H1 (cell line): Measurements from ENCODE around the gene CACNA2D1. TPM values are rescaled to one million over a fixed set of nuclear protein-coding genes. Genes with fewer than 3 reads are reported as not detected.

ENCODE experiments used
- CTCF ChIA-PET: fragments of 300-600 bp; sonication (Branson Sonifier 250); formaldehyde crosslinking; loops from one replicate; lab custom pipeline; 2021; ENCODE audit not compliant: partially characterized antibody; lab: Charles Lee
- POLR2A ChIA-PET: fragments of 300-600 bp; sonication (Branson Sonifier 250); formaldehyde crosslinking; loops from one replicate; lab custom pipeline; 2021; ENCODE audit warnings: inconsistent platforms; ENCODE audit not compliant: partially characterized antibody; lab: Charles Lee
- DNase-seq, 2 experiments: peaks; one replicate each; pipeline versions ENCODE4 v3.0.0 to v3.0.0-alpha.2; 2010 to 2022; ENCODE audit warnings: low spot score in 2 of 2, low read depth in 1 of 2, mixed read lengths in 1 of 2
- FAIRE-seq: peaks from 2 replicates; lab custom pipeline; 2011; peaks lifted over from hg19 to GRCh38; lab: Jason Lieb, UNC
- H2AFZ ChIP-seq: 2 replicates; pipeline ENCODE4 v1.8.1; 2012; ENCODE audit warnings: low read length, inconsistent platforms
- H2AK5ac ChIP-seq: 2 replicates; pipeline ENCODE4 v1.6.1; 2013; ENCODE audit warnings: low read depth, low read length
- H2BK120ac ChIP-seq: replicated peaks from 2 replicates; pipeline ENCODE3; 2013; ENCODE audit warnings: low read depth, low read length, inconsistent platforms
- H2BK12ac ChIP-seq: 2 replicates; pipeline ENCODE4 v1.6.1; 2013; ENCODE audit warnings: low read depth, low read length
- H2BK15ac ChIP-seq: 2 replicates; pipeline ENCODE4 v1.6.1; 2013; ENCODE audit warnings: low read length
- H2BK20ac ChIP-seq: 2 replicates; pipeline ENCODE4 v1.6.1; 2013; ENCODE audit warnings: low read length
- H2BK5ac ChIP-seq: 2 replicates; pipeline ENCODE4 v1.6.1; 2013; ENCODE audit warnings: low read depth, low read length
- H3K14ac ChIP-seq: 2 replicates; pipeline ENCODE4 v1.6.1; 2013; ENCODE audit warnings: inconsistent platforms; ENCODE audit not compliant: insufficient read length
- H3K18ac ChIP-seq: 2 replicates; pipeline ENCODE4 v1.6.1; 2013; ENCODE audit warnings: low read length; ENCODE audit errors: extremely low read depth
- H3K23ac ChIP-seq: 2 replicates; pipeline ENCODE4 v1.6.1; 2013; ENCODE audit warnings: inconsistent platforms; ENCODE audit not compliant: insufficient read length
- H3K23me2 ChIP-seq: 2 replicates; pipeline ENCODE4 v1.6.1; 2013; ENCODE audit warnings: low read depth, low read length
- H3K27ac ChIP-seq: 2 replicates; pipeline ENCODE4 v1.6.1; 2011; ENCODE audit warnings: low read depth, low read length, inconsistent platforms
- H3K27me3 ChIP-seq, 4 experiments: replicated peaks in 1 of 4; 1 replicate in 1 of 4; 2 replicates in 3 of 4; pipeline versions ENCODE4 v1.6.1 to v1.8.1; 2011 to 2013; ENCODE audit warnings: low read length in 3 of 4, mild to moderate bottlenecking in 3 of 4, inconsistent platforms in 2 of 4, mixed read lengths in 2 of 4, moderate library complexity in 1 of 4; ENCODE audit not compliant: control insufficient read depth in 3 of 4, insufficient read depth in 3 of 4; ENCODE audit errors: extremely low read depth in 1 of 4
- H3K36me3 ChIP-seq, 4 experiments: 2 replicates each; pipeline versions ENCODE4 v1.6.1 to v1.8.1; 2011 to 2013; ENCODE audit warnings: mild to moderate bottlenecking in 4 of 4, low read length in 3 of 4, moderate library complexity in 2 of 4, control low read depth in 1 of 4, inconsistent platforms in 1 of 4; ENCODE audit not compliant: insufficient read depth in 4 of 4, control insufficient read depth in 2 of 4
- H3K4ac ChIP-seq: replicated peaks from 2 replicates; pipeline ENCODE3; 2013; ENCODE audit warnings: low read length, low read depth, mixed read lengths, inconsistent platforms; ENCODE audit not compliant: insufficient read length
- H3K4me1 ChIP-seq, 4 experiments: replicated peaks in 1 of 4; 1 replicate in 1 of 4; 2 replicates in 3 of 4; pipeline versions ENCODE4 v1.6.1 to v1.8.1; 2011 to 2013; ENCODE audit warnings: low read length in 3 of 4, inconsistent platforms in 2 of 4, mixed read lengths in 1 of 4; ENCODE audit not compliant: insufficient read depth in 4 of 4, control insufficient read depth in 3 of 4
- H3K4me2 ChIP-seq, 2 experiments: 2 replicates each; pipeline versions ENCODE4 v1.6.1 to v1.8.1; 2011 to 2013; ENCODE audit warnings: low read depth in 2 of 2, low read length in 2 of 2, control low read depth in 1 of 2, inconsistent platforms in 1 of 2, mild to moderate bottlenecking in 1 of 2; ENCODE audit not compliant: insufficient read depth in 1 of 2
- H3K4me3 ChIP-seq, 4 experiments: fragments of 200-600, 300-600 bp in 1 of 4; sonication (generic), shearing (Covaris generic), sonication (Bioruptor Twin) in 1 of 4; 2 replicates each; pipeline versions ENCODE4 v1.5.1 to v1.8.1; 2011 to 2016; ENCODE audit warnings: low read length in 4 of 4, low read depth in 3 of 4, control low read depth in 2 of 4, inconsistent platforms in 2 of 4, mild to moderate bottlenecking in 2 of 4, mixed read lengths in 1 of 4, moderate library complexity in 1 of 4; ENCODE audit not compliant: insufficient read depth in 2 of 4; ENCODE audit errors: extremely low read depth in 1 of 4
- H3K56ac ChIP-seq: replicated peaks from 2 replicates; pipeline ENCODE3; 2013; ENCODE audit warnings: low read depth, mild to moderate bottlenecking, mixed read lengths, low read length, inconsistent platforms; ENCODE audit not compliant: insufficient read length
- H3K79me1 ChIP-seq: 2 replicates; pipeline ENCODE4 v1.6.1; 2013; ENCODE audit warnings: low read depth, low read length, control low read depth
- H3K79me2 ChIP-seq, 2 experiments: 2 replicates each; pipeline versions ENCODE4 v1.6.1 to v1.8.1; 2012 to 2013; ENCODE audit warnings: low read length in 2 of 2, mild to moderate bottlenecking in 2 of 2, inconsistent platforms in 1 of 2; ENCODE audit not compliant: insufficient read depth in 2 of 2, control insufficient read depth in 1 of 2
- H3K9ac ChIP-seq, 4 experiments: replicated peaks in 1 of 4; 1 replicate in 1 of 4; 2 replicates in 3 of 4; pipeline versions ENCODE4 v1.6.1 to v1.8.1; 2011 to 2013; ENCODE audit warnings: low read depth in 3 of 4, low read length in 3 of 4, control low read depth in 2 of 4, mild to moderate bottlenecking in 2 of 4, moderate library complexity in 2 of 4, inconsistent platforms in 1 of 4; ENCODE audit errors: extremely low read depth in 1 of 4
- H3K9me3 ChIP-seq, 2 experiments: 2 replicates each; pipeline versions ENCODE4 v1.6.1 to v1.8.1; 2012 to 2013; ENCODE audit warnings: mild to moderate bottlenecking in 2 of 2, moderate library complexity in 2 of 2, control low read depth in 1 of 2, inconsistent platforms in 1 of 2, low read depth in 1 of 2, low read length in 1 of 2, mixed read lengths in 1 of 2; ENCODE audit not compliant: insufficient read depth in 2 of 2
- H4K20me1 ChIP-seq, 2 experiments: replicated peaks in 1 of 2; 2 replicates each; pipeline versions ENCODE3 to v1.8.1; 2011 to 2013; ENCODE audit warnings: inconsistent platforms in 2 of 2, low read length in 2 of 2, mild to moderate bottlenecking in 1 of 2; ENCODE audit not compliant: insufficient read depth in 2 of 2, control insufficient read depth in 1 of 2
- H4K5ac ChIP-seq: 2 replicates; pipeline ENCODE4 v1.6.1; 2013; ENCODE audit warnings: low read length, low read depth, mixed read lengths, inconsistent platforms; ENCODE audit not compliant: insufficient read length
- H4K8ac ChIP-seq: 2 replicates; pipeline ENCODE4 v1.8.0; 2013; ENCODE audit warnings: mild to moderate bottlenecking, moderate library complexity, low read length, inconsistent platforms; ENCODE audit not compliant: insufficient read depth; ENCODE audit errors: extremely low read depth
- H4K91ac ChIP-seq: replicated peaks from 2 replicates; pipeline ENCODE3; 2013; ENCODE audit warnings: low read length, mixed read lengths, inconsistent platforms; ENCODE audit not compliant: insufficient read length
- HDAC2 ChIP-seq, 2 experiments: fragments of 300-600 bp in 1 of 2; sonication (generic) in 1 of 2; IDR thresholded peaks; 2 replicates each; pipeline ENCODE4 v1.6.1; 2011 to 2012; ENCODE audit warnings: low read depth in 2 of 2, low read length in 2 of 2, mild to moderate bottlenecking in 2 of 2, moderate library complexity in 2 of 2, borderline replicate concordance in 1 of 2, inconsistent platforms in 1 of 2
- NRF1 ChIP-seq: IDR thresholded peaks from 2 replicates; pipeline ENCODE4 v1.6.1; 2011; ENCODE audit warnings: mild to moderate bottlenecking, low read depth, low read length, improper control_type of control experiment
- SP4 ChIP-seq: IDR thresholded peaks from 2 replicates; pipeline ENCODE4 v1.6.1; 2012; ENCODE audit warnings: low read length, inconsistent platforms
- polyA plus RNA-seq, 7 experiments: library from polyadenylated mRNA; depleted of rRNA in 3 of 7; stranded (reverse) in 5 of 7; unstranded in 2 of 7; fragments of >200 nt in 5 of 7; fragments of 200-250 nt in 2 of 7; gene quantifications; 1 replicate in 5 of 7; 2 replicates in 1 of 7; 4 replicates in 1 of 7; pipeline versions ENCODE4 v1.2.1 to v1.2.3, GENCODE V29; 2011 to 2013; ENCODE audit warnings: missing spikeins in 2 of 7, mixed read lengths in 2 of 7
- total RNA-seq: library from RNA; stranded (reverse); fragmentation: NEBNext Ultra II Directional; extraction: Animal tissue kit (Norgen Biotek cat#: 25700); gene quantifications from 2 replicates; pipeline ENCODE4 v1.2.1, GENCODE V29; 2021

The CACNA2D1 gene
- total and polyA plus RNA-seq, 2 of the 8 experiments (the other 6 are each of a cell fraction or from before 2014, with no cell fraction given) = 4.3 to 27.3 TPM

DNA sequence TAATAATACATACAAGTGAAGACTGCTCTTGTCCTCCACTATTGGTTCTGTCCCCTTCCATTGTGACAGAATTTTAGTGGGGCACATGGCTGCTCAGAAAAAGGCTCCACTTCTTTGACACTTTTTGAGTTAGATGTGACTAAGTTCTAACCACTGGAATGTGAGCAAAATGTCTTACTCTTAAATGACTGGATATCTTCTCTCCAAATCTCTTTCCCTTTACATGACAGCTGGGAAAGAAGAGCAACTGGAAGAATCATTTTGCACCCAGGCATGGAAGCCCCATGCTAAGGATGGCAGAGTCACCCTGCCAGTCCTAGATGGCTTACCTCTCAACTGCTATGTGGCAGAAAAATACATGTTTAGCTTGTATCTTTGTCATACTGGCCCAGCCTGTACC, 97.7 kb downstream of the CACNA2D1 start:
- TF ChIP-seq NRF1 (no peak), HDAC2 (IDR thresholded peaks at IDR 0.05; ENCODE audit: borderline replicate concordance in 1 of 2, low read depth in 2 of 2, low read length in 2 of 2) (no peak), SP4 (no peak)
- POLR2A ChIA-PET = interaction anchor here (0.9 kb wide), 1 partner anchor 97 kb away, joined by 3 read pairs; no protein-coding TSS in a partner anchor
- Histone ChIP-seq H3K23ac (no peak overlapping the region), H3K27me3 (no peaks in the 10 kb centered on the region), H3K4me3 (no peak overlapping the region), H4K8ac (no peak overlapping the region), H3K4me1 (no peaks in the 10 kb centered on the region; a peak in 1 of 7 replicates), H4K91ac (no peak overlapping the region), H3K27ac (no peak overlapping the region), H3K79me2 (no peaks in the 10 kb centered on the region; a peak in 1 of 4 replicates), H2BK5ac (no peak overlapping the region), H3K36me3 (peaks cover 0 to 4% (median 0%) of the 10 kb centered on the region in 4 experiments; a peak in 1 of 8 replicates), H3K9me3 (no peaks in the 10 kb centered on the region), H2AK5ac (no peak overlapping the region), H3K56ac (no peak overlapping the region), H2BK12ac (no peak overlapping the region), H4K20me1 (no peaks in the 10 kb centered on the region), H3K4ac (no peak overlapping the region), H3K79me1 (no peaks in the 10 kb centered on the region), H3K4me2 (no peak overlapping the region), H2BK15ac (no peak overlapping the region), H3K14ac (no peak overlapping the region), H2AFZ (no peak overlapping the region), H3K18ac (no peak overlapping the region), H2BK120ac (no peak overlapping the region), H4K5ac (no peak overlapping the region), H3K9ac (no peak overlapping the region), H2BK20ac (no peak overlapping the region), H3K23me2 (no peaks in the 10 kb centered on the region)
- no peak for FAIRE-seq
- CTCF ChIA-PET = interaction anchor here (1.2 kb wide), 1 partner anchor 36 kb away, joined by 3 read pairs; no protein-coding TSS in a partner anchor
- DNase-seq = no peak
